Measurements from ENCODE around the gene UQCRQ. TPM values are rescaled to one million over a fixed set of nuclear protein-coding genes. Genes with fewer than 3 reads are reported as not detected.

UQCRQ gene
- total and polyA plus RNA-seq, 9 of the 15 experiments (the other 6 are each of a cell fraction or from before 2014, with no cell fraction given) = 235 to 2,421 (median 883) TPM

- H3K9me1 ChIP-seq (ENCODE audit: control insufficient read depth, insufficient read depth, low read length) = no peaks in the 10 kb centered on the region
- CTCF ChIA-PET (ENCODE audit: low intra/inter-chr PET ratio) = no interaction called here
- 38% methylated on average over 2 of the region's 2 CpGs for WGBS (ENCODE audit: insufficient coverage, low coverage, missing lambda C conversion rate)
- no peak overlapping the region for H3K9ac ChIP-seq (ENCODE audit: insufficient read depth in 1 of 2, low read depth in 2 of 2, low read length in 2 of 2)
- no peak overlapping the region for H3K27ac ChIP-seq (ENCODE audit: extremely low read depth, low read depth, low read length)
- no peak overlapping the region for H3K4me2 ChIP-seq (ENCODE audit: insufficient read depth, low read length)
- H4K20me1 ChIP-seq (replicated peaks; ENCODE audit: control insufficient read depth, insufficient read depth, low read length) = peaks cover 4% of the 10 kb centered on the region; the same call in 1 of the 2 replicates
- peaks cover 0 to 9% of the 10 kb centered on the region in 2 experiments; a peak in 2 of 5 replicates for H3K4me1 ChIP-seq (replicated peaks in 1 of 2; ENCODE audit: control insufficient read depth in 2 of 2, insufficient read depth in 2 of 2, low read length in 2 of 2)
- no peak for DNase-seq (ENCODE audit: extremely low read depth in 1 of 4, low spot score in 3 of 4)
- POLR2A ChIA-PET = interaction anchor here (0.5 to 2.2 kb wide), 6 partner anchors 9 to 139 kb away, joined by 3 to 12 read pairs (median 3); partner anchors contain the start of genes GDF9 and UQCRQ
- H3K79me2 ChIP-seq (ENCODE audit: control insufficient read depth, insufficient read depth, low read length) = no peaks in the 10 kb centered on the region
- BruUV-seq (replicated peaks) = no TSS peak
- in situ Hi-C loops (cut with MboI) = no loop called here
- no peak for FAIRE-seq
- H3K4me3 ChIP-seq = no peak overlapping the region
- H2AFZ ChIP-seq (ENCODE audit: low read depth, low read length) = no peak overlapping the region
- intact Hi-C loops (cut with micrococcal nuclease) = no loop called here
- no peaks in the 10 kb centered on the region for H3K9me3 ChIP-seq (replicated peaks; ENCODE audit: control insufficient read depth, insufficient read depth, low read depth, low read length)
- H3K27me3 ChIP-seq (ENCODE audit: control insufficient read depth in 2 of 2, insufficient read depth in 2 of 2, low read length in 2 of 2) = no peaks in the 10 kb centered on the region
- H3K36me3 ChIP-seq (ENCODE audit: control insufficient read depth, insufficient read depth, low read length) = peaks cover 54% of the 10 kb centered on the region
- ATAC-seq = no peak
- TF ChIP-seq, protein P1, sequence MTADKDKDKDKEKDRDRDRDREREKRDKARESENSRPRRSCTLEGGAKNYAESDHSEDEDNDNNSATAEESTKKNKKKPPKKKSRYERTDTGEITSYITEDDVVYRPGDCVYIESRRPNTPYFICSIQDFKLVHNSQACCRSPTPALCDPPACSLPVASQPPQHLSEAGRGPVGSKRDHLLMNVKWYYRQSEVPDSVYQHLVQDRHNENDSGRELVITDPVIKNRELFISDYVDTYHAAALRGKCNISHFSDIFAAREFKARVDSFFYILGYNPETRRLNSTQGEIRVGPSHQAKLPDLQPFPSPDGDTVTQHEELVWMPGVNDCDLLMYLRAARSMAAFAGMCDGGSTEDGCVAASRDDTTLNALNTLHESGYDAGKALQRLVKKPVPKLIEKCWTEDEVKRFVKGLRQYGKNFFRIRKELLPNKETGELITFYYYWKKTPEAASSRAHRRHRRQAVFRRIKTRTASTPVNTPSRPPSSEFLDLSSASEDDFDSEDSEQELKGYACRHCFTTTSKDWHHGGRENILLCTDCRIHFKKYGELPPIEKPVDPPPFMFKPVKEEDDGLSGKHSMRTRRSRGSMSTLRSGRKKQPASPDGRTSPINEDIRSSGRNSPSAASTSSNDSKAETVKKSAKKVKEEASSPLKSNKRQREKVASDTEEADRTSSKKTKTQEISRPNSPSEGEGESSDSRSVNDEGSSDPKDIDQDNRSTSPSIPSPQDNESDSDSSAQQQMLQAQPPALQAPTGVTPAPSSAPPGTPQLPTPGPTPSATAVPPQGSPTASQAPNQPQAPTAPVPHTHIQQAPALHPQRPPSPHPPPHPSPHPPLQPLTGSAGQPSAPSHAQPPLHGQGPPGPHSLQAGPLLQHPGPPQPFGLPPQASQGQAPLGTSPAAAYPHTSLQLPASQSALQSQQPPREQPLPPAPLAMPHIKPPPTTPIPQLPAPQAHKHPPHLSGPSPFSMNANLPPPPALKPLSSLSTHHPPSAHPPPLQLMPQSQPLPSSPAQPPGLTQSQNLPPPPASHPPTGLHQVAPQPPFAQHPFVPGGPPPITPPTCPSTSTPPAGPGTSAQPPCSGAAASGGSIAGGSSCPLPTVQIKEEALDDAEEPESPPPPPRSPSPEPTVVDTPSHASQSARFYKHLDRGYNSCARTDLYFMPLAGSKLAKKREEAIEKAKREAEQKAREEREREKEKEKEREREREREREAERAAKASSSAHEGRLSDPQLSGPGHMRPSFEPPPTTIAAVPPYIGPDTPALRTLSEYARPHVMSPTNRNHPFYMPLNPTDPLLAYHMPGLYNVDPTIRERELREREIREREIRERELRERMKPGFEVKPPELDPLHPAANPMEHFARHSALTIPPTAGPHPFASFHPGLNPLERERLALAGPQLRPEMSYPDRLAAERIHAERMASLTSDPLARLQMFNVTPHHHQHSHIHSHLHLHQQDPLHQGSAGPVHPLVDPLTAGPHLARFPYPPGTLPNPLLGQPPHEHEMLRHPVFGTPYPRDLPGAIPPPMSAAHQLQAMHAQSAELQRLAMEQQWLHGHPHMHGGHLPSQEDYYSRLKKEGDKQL (CRISPR knock-in tag; IDR thresholded peaks at IDR 0.05; ENCODE audit: borderline replicate concordance) = no peak
- TF ChIP-seq TCF15 (CRISPR knock-in tag; IDR thresholded peaks at IDR 0.05) (no peak), WHSC1 (IDR thresholded peaks at IDR 0.05; ENCODE audit: low read length) (no peak), HDAC8 (tag; IDR thresholded peaks at IDR 0.05) (no peak), PKNOX1 (IDR thresholded peaks at IDR 0.05) (no peak), ZBTB8A (IDR thresholded peaks at IDR 0.05; ENCODE audit: partially characterized antibody) (no peak), ZNF280B (CRISPR knock-in tag; IDR thresholded peaks at IDR 0.05) (no peak), ETV6 (IDR thresholded peaks at IDR 0.05; ENCODE audit: borderline replicate concordance in 1 of 2, low read depth in 2 of 2, low read length in 1 of 2) (no peak), ETV6 (CRISPR knock-in tag; IDR thresholded peaks at IDR 0.05; ENCODE audit: borderline replicate concordance) (no peak), ZNF764 (CRISPR knock-in tag; IDR thresholded peaks at IDR 0.05; ENCODE audit: low read depth) (no peak), BDP1 (IDR thresholded peaks at IDR 0.05; ENCODE audit: insufficient read depth, insufficient read length) (no peak), CCNT2 (IDR thresholded peaks at IDR 0.05; ENCODE audit: borderline replicate concordance, extremely low read depth, insufficient read length, low read depth, low read length) (no peak), EHMT2 (IDR thresholded peaks at IDR 0.05) (no peak), TFAM (CRISPR knock-in tag; conservative IDR thresholded peaks at IDR 0.05) (no peak), SNRNP70 (optimal IDR thresholded peaks at IDR 0.05; ENCODE audit: low read depth, low read length) (no peak)
These were observed 11.0 kb downstream of the UQCRQ start for GRCh38 chr5:132877466-132877865.
